ENCODE measurements around the gene MTFMT.
A peak's percentile ranks its signal among the peaks of the same experiment; 100 is the strongest.
"Not testable (repeated sequence)": the region's sequence is repeated elsewhere in the genome, so short reads cannot be mapped to it uniquely, and the experiment has no call there.

Gene MTFMT

DNA sequence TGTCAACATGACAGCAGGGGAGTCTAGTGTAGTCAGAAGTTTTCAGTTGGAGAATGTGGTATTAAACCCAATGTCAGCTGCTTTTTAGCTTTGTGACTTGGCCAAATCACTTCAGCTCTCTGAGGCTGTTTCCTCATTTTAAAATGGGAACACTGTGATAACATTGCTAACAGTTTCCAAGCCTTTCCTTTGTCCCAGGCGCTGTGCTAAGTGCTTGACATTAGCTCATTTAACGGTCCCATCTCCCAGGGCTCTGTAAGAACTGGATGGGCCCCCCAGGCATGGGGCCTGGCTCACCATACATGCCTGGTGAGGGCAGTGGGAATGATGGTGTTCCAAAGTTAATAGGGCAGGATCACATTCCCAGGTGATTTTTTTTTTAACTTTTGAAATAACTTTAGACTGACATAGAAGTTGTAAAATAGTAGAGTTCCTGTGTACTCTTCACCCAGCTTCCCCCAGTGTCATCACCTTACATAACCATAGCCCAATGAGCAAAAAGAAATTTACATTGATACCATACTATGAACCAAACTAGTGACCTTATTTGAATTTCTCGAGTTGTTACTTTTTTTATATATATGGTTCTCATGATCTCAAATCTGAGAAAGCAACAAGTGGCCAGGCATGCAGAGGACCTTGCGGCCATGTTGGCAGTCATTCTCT lies 30.6 kb upstream of the MTFMT start:
- DNase-seq, result no peak

DNA sequence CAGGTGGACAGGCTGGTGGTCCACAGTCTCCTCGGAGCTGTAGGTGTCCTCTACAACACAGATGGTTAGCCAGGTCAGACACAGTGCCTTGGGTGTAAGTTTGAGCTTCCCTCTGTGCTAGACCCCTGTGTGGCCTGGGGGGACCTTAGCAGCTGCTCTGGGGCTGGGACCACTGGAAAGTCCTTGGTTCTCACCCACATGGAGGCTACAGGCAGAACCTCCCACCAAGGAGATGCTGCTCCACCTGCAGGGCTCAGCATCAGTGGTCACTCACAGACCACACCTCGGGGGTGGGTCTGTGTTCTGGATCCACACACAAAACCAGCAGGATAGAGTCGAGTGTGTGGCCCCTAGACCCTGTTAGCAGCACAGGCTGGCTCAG lies 29.9 kb upstream of the MTFMT start:
- DNase-seq, result no peak

DNA sequence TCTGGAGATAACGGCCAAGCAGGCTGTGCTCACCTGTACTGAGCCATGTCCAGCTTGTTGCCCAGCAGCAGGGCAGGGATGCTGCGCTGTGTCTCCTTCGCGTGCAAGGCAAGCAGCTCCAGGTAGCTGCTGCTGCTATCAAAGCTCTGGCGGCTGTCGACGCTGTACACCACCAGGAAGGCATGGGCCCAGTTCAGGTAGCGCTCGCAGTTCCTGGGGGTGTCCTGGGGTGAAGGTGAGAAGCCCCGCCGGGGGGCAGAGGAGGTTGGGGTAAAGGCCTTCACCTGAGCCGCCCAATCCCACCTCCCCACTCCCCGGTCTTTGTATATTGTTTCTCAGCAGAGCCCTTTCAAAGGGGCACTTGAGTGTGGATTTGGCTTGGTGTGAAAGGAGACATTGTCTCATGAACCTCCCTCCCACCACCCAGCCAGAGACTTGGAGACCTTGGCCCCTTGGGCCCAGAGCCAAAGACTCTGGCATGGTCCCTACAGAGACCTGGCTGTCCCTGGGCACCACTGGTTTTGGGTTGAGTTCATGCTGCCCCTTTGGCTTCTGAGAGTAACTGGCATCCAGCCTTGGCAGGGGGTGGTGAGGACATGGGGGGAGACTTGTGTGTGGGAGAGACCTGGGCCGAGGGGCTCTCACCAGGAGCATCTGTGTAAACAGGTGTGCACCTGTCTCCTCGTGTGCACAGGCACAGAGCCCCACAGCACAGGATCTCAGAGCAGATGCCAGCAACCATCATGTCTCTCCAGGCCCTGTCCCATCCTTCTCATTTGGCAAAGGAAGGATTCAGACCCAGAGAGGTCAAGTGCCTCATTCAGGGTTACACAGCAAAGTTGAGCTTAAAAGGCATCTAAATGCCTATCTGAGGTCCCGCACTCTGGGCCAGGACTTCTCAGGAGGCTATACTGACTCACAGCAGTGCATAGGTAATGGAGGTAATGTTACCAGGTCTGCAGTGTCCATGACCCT lies 29.2 kb upstream of the MTFMT start:
- DNase-seq, result no peak

DNA sequence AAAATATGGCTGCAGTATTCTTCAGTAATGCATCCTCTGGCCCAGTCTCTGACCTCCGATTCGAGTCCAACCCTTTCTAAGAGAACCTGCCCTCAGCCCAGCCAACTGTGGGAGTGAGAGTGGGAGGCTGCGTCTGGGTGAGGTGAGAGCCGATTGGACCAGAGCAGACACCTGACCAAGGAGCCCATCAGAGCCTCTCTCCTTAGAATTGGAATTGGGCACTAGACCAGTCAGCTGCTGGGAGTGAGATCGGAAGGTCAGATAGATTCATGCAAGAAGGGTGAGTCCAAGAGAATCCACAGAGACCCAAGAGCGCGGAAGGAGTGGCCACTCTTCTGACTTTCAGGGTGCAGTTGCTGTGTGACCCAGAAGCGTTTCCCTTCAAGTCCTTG lies 28.1 kb upstream of the MTFMT start:
- DNase-seq, result no peak

DNA sequence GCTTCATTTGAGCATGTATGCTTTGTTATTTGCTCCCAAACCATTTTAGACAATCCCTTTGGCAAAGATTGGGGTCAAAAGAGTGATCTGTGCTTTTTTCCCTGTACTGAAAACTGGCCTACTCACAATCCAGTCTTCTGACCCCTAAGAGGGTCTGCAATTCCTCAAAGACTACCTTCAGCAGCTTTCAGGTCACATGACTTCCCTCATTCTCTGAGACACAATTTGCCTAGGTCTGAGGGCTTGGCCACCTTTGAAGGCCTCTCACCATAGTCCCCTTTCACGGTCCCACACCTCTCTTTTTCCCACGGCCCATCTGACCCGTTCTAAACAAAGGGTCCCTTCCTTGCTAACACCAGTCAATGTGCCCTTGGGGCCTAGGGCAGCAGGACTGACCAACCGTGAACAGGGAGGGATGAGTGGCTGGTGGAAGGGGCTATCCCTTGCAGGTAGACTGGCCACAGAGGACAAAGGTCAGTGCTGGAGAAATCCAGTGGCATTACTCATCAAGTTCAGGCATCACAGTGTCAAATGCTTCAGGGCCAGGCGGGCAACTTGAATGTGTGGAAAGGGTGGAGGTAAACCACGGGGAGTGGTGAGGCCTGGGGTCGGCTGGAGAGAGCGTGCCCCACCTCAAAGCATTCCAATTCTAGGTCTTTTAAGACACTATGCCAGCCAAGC lies 27.6 kb upstream of the MTFMT start:
- DNase-seq, result no peak

DNA sequence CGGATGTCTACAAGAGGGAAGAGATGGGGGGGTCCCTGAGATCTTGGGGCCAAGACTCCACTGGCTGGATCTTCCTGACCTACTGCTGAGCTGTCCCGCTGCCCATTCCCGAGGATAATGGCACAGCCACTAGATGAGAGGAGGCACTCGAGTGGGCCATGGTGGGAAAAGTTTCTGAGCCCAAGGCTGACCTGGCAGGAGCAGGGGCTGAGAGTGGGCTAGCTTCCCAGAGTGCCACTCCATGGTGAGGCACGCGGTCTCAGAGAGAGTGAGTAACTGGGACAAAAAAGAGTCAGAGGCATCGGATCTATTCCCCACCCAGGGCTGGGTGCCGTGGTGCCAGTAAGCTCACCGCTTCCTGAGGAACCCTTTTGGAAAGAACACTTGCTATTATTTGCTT lies 26.7 kb upstream of the MTFMT start:
- DNase-seq, result no peak

DNA sequence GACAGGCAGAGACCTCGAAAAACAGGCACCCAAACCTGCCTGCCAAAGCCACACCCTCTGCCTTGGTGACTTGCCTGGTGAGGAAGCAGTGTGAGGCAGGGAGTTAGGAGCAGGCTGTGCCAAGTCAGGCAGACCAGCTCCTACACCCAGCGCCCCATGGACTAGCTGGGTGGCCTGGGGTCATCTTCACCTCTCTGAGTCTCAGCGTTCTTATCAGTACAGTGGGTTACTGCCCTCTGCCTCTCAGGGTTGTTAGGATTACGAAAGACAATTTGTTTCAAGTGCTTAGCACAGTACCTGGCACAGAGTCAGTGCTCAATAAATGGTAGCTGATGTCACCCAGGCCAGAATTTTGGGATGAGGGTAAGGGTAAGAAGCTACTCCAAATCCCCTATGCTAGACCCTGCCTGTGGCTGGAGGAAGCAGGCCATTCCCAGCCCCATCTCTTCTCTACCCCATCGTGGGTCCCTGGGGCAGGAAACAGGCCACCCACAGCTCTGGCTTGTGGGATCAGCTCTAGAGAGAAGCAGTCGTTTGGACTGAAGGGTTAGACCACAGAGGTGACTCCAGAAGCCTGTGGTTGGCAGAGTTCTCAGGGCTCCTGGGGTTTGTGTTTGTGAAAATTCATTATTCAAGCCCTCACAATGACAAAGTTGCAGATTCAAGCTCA lies 25.9 kb upstream of the MTFMT start:
- DNase-seq, result no peak

DNA sequence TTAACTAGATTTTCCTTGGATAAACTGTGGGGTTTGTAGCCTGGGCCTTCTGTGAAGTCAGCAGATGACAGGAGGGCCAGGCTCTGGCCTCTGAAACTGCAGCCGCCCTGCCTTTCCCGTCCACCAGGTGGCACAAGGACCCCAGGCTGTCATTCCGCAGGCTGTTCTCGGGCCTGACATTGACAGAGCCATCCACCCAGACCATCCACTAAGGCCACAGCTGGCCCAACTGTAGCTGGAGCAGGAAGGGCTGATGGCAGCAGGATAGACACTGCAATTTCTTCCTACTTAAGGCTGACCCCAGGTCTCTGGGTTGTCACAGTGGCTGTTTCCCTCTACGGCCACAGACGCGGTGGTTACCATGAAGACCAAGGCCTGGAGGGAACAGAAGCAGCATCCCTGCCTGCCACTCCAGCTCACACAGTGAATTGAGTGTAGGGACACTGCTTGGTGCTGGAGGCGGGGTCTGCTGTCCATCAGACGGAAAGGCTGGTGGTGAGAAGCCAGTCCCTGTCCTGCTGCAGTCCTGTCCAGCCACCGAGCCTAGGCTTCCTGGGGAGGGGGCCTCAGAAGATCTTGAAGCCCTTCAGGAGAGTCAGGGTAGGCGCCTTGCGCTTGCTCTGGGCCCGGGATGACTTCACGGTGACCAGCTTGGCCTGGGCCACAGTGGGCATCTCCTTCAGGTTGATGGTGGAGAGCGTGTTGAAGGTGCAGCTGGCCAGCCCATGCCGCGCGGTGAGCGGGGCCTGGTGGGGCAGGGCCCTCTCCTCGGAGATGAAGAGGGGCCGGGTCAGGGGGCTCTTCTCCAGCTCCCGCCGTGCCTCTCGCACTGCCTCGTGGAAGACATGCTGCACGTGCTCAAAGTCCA lies 25.1 kb upstream of the MTFMT start:
- DNase-seq, result peak; percentile 76

DNA sequence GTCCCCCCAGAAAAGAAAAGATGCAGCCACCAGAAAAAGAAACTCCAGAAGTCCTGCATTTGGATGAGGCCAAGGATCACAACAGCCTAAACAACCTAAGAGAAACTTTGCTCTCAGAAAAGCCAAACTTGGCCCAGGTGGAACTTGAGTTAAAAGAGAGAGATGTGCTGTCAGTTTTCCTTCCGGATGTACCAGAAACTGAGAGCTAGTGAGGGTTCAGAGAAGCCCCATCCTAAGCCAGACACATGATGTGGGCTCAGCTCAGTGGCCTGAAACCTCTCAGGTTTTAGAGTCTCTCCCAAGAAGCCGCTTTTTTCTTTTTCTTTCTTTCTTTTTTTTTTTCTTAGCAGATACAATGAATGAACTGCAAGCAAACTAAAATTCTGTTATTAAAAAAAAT lies 23.5 kb upstream of the MTFMT start:
- DNase-seq, result no peak

DNA sequence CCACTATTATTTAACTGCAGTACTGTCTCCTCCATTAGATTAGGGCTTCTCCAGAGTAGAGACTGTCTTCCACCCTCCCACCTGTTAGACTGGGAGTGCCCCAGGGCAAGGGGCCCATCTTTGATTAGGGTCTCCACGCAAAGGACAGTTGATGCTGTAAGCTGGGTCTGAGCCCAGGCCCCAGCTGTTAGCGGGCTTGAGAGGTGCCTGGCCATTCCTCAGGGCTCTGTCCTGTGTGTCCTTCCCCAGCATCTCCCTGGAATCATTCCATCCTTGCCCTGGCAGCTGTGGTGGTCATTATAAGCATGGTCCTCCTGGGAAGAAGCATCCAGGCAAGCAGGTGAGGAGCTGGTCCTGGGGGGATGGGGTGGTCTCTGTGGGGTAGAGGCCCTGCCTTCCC lies 21.8 kb upstream of the MTFMT start:
- no peak for DNase-seq

DNA sequence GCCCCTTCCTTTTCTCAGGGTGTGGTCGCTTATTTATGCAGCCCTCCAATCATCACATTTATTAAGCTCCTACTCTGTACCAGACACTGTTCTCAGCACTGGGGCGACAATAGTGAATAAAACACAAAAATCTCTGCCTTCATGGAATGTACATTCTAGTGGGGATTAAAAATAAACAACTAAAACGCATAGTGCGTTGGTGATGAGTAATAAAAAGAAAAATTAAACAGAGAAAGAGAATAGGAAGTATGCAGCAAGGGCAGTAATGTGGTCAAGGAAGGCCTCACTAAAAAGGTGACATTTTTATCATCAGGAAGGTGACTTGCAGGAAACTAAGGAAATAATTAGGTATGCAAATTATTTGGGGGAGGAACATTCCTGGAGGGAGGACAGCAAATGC lies 20.8 kb upstream of the MTFMT start:
- DNase-seq, result no peak

DNA sequence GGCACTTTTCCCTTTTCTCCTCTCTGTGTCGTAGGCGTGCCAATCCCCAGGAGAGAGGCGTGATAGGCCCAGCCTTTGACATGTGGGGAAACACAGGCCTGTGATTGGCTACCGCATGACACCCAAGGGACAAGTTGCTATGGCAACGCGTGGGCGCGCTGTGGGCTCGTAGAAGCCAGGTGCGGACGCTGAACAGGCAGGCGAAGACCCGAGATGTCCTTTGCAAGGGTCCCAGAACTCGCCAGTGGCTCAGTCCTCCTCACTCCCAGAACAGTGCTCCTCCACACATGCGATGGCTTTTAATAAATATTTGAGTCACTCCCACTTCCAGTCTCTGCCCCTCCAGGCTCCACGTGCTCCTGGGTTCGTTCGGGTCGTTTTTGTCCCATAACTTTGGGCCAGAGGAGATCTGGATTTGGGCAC lies 20.0 kb upstream of the MTFMT start:
- DNase-seq, result peak; percentile 97

DNA sequence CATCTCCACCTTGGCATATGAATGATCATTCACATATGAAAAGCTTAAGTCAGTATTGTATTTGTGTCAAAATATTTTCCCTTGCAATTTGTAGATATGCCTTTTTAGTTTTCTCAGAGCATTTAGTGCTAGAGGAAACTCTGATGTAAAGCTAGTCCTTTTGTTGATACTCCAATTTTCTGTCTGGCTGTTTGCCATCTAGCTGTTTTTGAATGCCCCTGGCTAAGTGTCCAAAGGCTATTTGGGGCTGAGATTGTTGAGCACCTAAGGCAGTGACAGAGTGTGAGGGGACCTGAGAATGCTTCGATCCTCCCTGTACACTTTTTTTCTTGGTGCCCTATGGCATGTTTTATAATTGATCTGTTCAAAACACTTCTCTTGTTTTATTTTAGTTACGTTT lies 18.8 kb upstream of the MTFMT start:
- no peak for DNase-seq

DNA sequence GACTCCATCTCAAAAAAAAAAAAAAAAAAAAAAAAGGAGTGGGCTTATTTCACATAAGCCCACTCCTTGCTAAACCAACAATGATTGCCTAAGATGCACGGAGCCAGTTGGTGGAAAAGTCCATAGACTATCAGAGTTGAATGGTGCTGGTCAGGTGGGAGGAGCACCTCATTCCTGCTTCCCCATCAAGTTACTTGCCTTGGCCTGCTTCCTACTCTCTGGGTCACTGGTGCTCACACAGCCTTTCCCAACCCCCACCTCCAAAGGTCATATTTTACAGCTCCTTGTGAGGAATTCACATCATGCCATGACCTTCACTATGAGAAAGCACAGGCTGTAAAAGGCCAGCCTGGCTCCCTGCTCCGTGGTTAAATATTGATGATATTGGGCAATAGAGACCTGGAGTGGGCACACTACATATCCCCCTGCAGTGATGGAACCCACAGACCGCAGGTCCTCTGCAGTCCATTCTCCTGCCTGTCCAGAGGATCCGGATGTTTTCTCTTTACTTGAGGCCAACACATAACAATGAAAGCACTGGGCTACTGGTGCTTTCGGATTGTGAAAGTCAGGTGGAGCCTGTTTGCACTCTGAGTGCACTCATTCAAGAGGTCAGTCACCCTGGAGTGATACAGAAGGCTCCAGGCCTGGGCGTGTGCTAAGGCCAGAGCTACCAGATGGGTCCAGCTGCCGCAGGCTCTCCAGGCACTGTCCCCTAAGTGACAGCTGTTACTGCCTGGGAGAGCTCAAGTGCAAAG lies 15.5 kb upstream of the MTFMT start, which contains the start of gene SLC51B:
SLC51B (plus strand) TSS at position 664 of the 758 bp plus-strand sequence. CDS start 4,618 bp downstream, outside the sequence.
- no peak for DNase-seq

DNA sequence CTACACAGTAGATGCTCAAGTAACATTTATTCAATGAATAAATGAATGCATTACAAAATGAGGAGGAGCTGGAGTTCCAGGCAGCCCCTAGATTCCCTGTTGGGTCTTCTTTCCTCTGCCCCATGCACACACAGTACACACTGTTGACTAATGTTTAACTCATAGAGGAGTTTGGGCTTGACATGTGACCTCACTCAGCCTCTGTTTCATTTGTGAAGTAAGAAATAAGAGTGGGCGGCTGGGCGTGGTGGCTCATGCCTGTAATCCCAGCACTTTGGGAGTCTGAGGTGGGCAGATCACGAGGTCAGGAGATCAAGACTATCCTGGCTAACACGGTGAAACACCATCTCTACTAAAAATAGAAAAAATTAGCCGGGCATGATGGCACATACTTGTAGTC lies 14.8 kb upstream of the MTFMT start:
- DNase-seq, result not testable (repeated sequence)

DNA sequence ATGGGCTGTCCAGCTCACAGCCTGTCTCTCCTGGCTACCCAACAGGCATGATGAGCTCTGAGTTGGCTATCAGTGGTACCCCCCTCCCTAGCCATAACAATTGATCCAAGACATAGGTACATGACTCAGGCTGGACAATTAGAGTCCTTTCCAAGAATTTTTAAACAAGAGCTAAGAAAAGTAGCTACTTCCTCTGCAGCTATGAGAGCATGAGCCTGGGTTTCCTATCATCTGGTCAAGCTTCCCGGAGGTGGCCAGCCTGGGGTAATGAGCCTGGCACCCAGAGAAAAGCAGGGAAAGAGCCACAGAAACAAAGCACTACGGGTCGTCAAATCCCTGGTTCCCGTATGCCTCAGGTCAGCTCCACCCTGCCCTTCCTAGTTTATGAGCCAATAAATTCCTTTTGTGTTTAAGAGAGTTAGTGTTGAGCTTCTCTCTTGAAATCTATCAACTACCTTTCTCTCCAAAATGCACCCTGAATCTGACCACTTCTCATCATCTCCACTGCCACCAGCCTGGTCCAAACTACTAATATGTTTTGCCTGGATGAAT lies 13.4 kb upstream of the MTFMT start:
- DNase-seq, result no peak

DNA sequence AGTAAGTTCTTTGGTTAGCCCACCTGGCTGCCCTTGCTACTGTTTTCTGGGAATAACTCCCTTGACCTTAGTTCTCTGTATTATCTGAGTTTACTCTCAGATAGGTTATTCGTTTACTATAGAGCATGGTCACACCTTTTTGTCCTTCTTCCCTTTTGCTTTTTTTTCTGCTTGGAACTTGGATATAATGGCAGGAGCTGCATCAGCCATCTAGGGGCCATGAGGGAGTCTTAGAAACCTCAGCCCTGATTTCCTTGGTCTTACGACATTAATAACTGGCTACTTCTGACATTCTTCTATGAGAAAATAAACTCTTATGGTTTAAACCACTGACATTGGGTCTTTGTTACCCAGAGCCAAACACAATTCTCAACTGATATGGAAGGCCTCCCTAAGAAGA lies 12.3 kb upstream of the MTFMT start:
- no peak for DNase-seq

DNA sequence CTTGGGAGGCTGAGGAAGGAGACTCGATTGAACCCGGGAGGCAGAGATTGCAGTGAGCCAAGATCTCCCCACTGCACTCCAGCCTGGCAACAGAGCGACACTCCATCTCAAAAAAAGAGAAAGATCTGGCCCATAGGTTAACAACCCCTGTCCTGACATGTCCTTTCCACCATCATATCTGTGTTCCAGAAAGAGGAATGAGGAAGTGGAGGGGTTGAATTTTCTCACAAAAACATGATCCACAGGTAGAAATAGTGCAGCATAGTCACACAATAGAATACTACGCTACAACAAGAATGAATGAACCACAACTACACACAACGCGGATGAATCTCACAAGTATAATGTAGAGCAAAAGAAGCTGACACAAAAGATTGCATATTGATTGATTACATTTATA lies 11.0 kb upstream of the MTFMT start:
- DNase-seq, result no peak

DNA sequence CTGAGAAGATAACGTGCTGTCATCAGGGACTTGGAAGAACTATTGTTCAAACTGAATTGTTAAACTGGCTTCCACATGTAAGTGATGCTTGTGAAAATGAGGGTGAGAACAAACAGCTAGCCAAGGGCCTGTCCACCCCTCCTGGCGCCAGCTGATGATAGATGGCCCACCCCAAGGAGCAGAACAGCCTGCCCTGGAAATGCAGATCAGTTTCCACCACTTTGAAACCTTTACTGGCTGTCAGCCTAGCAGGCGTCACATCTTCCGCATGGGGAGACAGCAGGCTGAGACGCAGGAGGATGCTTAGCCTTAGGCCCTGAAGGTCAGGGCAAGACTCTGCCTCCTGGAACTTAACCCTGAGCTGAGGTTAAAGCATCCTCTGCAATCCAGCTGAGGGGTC lies 9.4 kb upstream of the MTFMT start:
- DNase-seq, result no peak

DNA sequence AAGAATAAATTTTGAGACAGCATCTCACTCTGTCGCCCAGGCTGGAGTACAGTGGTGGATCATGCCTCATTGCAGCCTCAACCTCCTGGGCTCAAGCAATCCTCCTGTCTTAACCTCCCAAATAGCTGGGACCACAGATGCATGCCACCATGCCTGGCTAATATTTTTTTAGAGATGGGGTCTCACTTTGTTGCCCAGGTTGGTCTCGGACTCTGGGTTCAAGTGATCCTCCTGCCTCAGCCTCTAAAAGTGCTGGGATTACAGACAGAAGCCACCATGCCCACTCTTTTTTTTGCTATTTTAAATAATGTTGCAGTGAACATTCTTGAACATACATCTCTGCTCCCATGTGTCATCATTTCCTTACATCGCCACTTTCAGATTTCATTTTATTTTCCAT lies 9.0 kb upstream of the MTFMT start:
- no peak for DNase-seq

DNA sequence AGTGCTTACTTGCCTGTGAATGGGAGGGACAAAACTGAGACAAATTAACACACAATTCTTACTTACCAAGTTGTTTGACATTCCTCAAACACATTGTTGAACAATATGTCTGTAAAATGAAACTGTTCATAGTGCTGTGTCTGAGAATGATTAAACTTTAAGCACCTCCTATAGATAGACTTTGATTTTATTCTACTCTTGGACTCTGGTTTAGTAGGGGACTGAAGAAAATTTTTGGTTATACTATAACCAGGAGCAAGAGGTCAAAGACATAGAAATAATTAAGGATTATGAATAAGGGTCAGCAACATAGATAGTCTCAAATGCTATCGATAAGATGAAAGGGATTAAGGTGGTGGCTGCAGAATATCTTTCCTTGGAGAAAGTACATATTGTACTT lies 7.9 kb upstream of the MTFMT start:
- no peak for DNase-seq
